DMS79 treated with DMSO at 0.1 percent for 48 hours (cell line): ENCODE measurements around the gene HPX.
"Not testable (repeated sequence)": the region's sequence is repeated elsewhere in the genome, so short reads cannot be mapped to it uniquely, and the experiment has no call there.

Source experiments
- DNase-seq: peaks from one replicate; lab custom pipeline; 2025; lab: John Stamatoyannopoulos, UW

The HPX gene

DNA sequence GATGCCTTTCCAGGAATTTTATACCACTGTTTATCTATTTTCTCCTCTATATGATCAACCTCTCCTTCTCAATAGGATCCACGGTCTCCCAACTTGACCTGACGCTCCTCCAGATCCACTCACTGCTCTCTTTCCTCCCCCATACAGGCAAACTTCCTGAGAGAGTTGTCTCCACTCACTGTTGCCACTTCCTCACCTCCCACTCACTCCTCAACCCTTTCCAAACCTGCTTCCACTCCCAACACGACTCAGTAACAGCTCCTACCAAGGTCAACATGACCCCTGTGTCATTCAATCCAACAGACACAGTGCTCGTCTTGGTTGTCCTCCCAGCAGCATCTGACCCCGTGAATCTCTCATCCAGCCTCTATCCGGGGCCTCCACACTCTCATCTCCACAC is 25.0 kb downstream of the HPX start:
- no peak for DNase-seq

DNA sequence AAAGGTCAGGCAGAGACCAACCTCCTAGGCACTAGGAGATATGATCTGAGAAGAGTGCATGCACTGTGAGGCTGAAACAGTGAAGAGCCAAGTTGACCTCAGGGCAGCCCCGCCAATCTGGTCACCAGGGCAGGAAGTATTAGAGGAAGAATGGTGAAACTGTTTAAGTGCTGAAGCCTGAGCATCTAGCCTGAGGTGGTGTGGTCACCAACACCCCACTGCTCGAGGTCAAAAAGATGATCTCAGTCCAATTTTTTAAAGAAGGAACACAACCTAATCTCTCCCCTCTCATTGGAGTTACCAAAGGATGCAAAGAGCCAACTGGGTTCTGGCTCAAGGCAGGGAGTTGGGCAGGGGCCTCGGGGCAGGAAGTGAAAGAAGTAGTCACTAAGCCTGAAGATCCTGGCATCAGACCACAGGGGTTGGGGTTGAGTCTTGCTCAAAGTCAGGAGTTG is 25.9 kb downstream of the HPX start:
- DNase-seq: no peak

DNA sequence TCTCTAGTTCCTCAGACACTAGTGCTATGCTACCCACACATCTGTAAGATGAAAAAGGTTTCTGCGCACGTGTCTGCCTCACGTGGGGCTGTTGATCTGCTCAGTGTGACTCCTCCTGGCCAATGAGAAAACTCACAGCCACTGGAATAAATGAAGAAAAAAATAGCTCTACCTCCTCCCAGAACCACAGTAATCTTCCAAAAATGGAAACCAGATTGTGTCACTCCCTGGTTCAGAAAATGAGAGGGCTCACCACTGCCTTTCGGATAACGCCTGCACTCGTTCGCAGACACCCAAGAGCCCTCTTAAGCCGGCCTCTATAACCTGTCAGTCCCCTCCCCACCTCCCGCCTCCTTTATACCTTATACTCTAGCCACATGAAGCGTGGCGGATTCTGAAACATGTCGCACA is 27.0 kb downstream of the HPX start:
- no peak for DNase-seq

DNA sequence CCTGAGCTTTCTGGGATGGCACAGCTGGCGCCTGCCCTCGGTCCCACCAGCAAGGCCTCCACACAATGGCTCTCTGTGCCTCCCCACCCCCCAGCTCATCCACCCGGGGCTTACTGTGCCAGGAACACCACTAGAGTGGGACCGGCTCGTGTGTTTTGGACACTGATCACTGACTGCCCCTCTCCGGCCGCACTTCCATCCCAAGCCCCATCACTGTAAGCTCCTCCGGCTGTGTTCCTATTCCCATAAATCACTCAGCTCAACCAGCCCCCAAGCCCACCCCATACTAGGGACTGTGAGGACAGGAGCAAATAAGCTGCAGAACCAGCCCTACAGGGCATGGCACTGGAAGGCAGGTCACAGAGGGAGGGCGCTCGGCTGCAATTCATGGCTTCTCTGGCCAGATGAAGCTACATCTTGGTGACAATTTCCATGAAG is 29.2 kb downstream of the HPX start:
- DNase-seq: no peak

DNA sequence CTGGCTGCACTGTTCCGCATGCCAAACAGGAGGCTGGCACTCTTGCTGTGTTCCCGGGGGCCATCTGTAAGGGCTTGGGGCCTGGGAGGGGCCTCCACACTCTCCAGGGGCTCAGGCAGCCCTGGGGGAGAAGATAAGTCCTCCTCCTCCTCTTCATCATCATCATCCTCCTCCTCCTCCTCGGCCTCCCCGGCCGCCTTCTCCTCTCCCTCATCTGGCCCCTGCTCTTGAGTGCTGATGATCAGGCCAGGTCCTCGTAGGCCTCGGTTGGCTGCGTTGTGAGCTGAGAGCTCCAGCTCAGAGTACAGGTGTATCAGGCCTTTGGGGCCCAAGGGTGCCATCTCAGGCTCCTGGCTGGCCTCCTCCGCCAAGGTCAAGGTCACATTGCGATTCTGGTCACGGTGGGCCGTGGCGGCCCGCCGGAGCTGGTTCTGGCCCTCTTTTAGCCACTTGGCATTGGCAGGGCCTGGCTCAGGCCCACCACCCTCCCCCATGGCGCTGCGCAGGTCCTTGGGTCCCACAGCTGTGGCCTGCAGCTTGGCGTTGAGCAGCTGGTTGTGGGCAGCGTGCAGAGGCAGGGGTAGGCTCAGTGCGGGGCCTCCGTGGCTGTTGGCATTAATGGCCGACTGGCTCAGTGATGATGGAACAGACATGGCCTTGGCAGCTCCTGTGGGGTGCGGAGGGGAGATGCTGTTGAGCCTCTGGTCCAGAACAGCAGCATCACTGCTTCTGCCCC is 29.9 kb downstream of the HPX start:
- no peak for DNase-seq

DNA sequence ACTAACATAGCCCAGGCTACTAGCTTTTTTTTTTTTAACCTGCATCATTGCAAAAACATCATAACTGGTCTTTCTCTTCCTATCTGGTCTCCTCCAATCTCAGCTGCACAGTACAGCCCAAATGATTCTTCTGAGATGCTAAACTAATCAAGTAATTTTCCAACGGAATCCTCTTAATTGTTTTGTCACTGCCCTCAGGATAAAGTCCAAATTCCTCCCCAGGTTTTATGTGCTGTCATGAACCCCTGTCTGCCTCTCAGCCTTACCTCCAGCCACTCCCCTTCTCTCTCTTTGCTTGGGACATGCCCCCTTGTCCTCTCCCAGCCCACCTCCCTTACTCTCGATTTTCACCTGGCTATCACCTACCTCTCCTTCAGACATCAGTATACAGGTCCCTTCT is 34.4 kb downstream of the HPX start:
- DNase-seq: no peak

DNA sequence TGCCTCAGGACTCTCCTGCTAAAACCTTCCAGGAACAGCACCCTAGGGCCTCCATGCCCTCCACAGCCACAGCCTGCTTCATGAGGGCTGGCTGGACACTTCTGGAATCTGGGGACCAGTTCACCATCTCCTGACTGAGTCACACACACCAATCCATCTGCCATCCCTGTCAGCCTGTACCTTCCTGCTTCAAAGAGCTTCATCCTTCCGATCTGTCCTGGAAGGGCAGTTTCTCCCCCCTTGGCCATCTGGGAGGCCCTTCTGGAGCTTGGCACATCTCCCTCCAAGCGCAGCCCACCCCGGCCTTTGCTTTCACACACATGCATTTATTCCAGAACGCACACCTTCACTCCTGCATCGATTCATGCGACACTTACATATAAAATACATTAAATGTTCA is 34.9 kb downstream of the HPX start:
- DNase-seq: no peak

DNA sequence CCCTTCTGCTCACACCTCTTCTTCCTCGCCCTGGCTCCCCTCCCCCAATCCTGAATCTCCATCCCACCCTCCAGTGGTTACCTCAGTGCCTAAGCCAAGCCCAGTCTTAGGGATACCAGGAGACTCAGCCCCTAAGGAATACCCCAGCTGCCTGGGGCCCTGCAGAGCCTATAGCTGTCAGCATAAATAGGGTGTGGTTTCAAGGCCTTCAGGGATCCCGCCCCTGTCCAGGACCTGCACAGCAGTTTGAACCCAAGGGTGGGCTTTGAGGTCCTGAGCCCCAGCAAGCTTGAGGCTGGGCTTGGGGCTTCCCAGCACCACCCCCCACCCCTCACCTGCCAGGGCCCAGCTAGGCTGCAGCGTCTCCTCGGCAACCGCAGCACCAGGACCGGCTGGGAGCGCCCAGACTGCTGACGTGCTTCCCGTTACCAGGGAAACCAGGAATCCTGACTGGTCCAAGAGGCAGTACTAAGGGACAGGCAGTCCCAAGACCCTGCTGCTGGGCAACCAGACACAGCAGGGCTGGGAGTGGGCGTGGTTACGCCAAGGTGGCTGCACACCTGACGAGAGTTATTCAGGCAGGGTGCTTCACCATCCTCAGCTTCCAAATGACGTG is 35.6 kb downstream of the HPX start:
- peak; percentile 74 for DNase-seq

DNA sequence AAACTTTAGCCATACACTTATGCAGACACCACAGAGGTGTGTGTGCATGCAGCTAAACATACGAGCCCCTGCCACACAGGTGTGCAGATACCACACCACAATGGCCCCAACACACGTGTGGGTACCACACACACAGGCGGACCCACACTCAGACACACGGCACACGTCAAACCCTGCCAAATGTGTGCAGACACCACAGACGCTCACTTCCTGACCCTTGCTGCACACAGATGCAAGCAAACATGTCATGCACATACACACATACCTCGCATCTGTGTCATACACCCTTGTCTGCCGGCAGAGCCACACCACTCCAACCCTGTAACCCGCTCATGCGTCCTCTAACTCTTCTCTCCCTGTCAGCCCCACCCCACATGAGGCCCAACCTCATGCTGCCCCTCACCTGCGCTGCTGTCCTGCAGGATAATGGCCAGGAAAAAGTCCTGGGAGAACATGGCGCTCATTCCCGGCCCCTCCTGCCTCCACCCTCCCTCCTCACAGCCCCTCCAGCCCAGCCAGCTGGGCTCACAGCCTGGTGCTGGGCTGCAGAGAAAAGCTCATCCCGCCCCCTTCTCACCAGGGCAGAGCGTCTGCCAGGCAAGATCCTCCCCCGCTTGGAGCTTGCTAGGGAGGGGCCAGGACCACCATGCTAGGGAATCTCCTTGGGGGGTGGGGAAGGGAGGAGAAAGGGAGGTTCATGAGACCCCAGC is 36.3 kb downstream of the HPX start:
- no peak for DNase-seq

DNA sequence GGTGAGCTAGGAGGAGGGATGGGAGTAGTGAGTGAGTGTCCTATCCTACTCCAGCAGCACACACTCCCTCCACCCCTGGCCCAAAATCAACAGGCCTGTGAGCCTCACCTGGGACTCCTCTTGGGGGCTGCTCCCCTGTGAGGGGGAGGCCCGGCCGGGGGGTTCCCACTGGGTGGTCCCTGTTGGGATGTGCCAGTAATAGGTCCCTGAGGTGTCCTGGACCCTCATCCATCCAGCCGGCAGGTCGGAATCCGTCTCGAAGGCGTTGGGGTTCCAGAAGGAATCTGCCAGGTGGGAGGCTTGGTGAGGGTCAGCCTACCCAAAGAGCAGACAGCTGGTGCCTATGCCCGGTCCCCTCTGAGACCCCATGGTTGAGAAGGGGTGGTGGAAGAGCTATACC is 37.2 kb downstream of the HPX start:
- DNase-seq: no peak

DNA sequence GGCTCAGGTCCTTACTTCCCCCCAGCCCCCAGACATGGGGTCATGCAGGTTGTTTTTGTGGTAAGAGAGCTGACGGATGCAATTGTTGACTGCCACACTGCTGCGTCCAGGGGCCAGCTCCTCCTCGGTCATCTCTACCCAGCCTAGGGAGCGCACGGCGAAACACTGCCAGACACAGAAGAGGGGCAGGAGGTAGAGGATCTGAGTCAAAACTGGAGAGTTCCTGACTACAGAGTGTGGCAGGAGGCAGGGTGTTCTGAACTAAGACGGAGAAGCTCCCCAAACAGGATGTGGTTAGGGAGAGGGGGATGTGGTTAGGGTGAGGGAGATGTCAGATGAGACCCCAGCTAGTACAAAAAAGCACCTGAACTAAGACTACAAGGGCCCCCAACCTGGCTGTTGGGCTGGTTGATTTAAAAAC is 38.2 kb downstream of the HPX start:
- DNase-seq: no peak

DNA sequence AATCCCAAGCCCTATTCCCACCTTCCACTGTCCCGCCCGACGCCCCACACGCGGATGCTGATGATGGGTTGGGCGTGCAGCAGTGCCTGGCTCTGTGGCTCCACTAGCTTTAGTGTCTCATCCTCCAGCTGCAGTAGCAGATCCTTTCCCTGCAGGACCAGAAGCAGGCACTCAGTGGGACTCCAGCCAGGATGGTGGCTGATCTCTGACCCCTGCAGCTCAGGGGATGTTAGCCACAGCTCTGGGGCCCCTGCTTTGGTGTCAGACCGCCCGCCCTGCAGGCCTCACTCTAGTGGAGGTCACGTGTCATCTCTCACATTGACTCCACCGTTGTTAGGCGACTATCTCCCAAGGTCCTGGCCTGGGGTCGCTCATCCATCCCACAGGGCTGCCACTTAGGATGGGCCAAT is 38.7 kb downstream of the HPX start:
- DNase-seq: no peak

DNA sequence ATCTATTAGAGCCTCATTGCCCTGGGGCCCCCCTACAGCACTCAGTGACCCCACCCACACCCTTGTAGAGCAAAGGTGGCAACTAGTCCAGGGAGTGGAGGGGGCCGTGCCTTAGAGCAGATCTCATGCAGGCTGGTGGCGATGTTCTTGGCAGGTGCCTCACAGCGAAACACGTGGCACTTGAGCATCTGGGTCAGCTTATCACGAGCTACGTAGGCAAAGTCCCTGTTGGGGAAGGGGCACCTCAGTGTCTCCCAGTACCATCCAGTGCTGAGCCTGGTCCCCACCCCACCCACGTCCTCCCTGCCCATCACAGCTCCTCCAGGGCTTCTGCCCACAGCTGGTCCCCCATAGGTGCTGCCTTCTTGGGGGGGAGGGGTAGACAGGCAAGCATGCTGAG is 39.3 kb downstream of the HPX start:
- no peak for DNase-seq

DNA sequence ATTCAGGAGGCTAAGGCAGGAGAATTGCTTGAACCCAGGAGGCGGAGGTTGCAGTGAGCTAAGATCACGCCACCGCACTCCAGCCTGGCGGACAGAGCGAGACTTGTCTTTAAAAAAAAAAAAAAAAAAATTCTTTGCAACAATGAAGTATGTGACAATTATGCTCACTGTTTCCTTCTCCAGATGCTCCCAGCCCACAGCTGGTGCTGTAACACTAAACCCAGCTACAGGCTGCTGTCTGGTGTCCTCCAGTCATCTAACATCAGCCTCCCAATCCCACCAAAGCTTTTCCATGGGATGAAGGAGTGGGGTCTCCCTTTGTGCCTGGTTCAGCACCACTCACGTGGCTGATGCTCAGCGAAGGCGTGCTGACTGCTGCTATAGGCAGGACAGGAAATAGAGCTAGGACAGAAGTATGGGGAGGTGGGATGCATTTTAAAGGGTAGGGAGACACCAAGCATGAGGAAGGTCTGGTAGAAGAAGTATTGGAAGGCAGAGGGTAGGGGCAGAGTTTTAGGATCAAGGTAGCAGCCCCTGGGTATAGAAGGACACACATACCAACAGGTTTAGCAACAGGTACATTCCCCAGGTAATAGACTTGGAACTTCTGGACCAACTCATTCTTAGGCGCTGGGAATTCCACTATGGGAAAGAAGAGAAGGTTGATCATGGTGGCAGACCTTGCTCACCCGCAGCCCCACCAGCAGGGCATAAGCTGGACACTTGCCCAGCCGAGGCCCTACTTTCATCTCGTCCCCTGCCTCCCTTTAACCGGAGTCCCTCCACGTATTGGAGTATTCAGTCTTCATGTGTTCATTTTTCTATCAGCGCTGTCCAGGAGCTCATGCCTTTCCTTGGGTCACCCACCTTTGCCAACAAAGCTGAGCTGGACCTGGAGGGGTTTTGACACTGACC is 40.1 kb downstream of the HPX start:
- DNase-seq: no peak

DNA sequence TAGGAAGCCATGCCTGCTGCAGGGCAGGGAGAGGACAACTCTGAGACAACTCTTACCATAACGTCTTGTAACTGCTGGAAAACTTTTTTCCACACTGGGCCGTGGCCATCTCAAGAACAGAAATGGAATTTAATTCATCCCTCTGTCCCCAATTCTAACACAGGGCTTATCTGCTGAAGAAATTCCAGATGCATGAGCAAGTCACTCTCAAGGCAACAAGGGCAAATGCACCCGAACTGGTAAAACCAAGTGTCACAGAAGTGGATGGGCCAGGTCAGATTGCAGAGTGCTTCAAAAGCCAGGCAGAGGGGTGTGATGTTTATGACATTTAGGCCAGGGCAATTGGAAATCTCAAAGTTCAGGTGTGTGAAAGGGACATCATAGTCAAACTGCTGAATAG is 43.2 kb downstream of the HPX start:
- no peak for DNase-seq

DNA sequence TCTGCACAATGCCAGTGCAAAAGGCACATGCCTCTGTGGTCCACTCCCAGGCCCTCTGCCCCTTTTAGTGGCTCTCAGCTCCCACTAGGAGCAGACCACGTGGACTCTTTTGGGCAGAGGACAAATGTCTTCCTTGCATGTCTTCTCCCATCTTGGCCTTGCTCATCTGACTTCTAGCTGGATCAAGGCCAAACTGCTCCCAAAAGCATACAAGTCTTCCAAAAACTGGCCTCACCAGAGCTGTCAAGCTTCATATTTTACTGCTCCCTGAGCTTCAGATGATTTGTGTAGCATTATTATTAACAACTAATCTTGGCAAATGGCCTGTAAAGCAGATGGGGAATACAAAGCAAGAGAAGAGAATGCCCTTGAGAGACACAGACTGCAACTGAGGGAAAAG is 43.6 kb downstream of the HPX start:
- DNase-seq: no peak

DNA sequence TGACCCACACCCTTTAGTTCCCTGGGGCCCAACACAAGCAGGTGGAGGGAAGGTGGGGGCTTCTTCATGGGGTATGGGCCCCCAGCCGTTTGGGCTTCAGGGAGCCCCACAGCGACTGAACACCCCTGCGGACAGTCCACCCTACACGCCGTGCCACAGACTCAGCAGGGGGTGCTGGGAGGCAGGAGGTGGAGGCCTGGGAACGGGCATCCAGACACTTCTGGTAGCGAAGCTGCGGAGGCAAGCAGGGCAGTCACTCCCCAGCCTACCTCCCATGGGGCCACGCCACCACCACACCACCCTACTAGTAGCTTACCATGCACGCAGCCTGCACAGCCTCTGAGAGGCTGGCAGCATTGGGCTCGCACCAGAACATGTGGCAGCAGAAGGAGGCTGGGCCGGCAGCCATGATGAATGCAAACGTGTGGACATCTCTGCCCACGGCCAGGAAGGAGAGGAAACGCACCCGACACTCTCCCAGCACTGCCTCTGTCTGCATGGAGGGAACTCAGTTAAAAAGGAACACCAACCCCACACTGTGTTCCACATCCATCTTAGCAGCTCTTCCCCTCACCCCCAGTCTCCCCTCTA is 45.2 kb downstream of the HPX start:
- no peak for DNase-seq

DNA sequence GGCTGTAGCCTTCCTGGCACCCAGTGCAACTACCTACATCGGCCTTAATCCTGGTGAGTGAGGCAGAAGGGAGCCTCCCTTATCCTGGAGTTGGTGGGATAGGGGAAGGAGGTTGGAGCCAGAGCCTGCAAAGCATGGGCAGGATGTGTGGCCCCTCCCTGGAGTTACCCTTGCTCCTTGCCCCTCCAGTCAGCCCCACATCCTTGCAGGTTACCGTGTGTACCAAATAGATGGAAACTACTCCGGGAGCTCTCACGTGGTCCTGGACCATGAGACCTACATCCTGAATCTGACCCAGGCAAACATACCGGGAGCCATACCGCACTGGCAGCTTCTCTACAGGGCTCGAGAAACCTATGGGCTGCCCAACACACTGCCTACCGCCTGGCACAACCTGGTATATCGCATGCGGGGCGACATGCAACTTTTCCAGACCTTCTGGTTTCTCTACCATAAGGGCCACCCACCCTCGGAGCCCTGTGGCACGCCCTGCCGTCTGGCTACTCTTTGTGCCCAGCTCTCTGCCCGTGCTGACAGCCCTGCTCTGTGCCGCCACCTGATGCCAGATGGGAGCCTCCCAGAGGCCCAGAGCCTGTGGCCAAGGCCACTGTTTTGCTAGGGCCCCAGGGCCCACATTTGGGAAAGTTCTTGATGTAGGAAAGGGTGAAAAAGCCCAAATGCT is 46.7 kb downstream of the HPX start:
- DNase-seq: no peak

DNA sequence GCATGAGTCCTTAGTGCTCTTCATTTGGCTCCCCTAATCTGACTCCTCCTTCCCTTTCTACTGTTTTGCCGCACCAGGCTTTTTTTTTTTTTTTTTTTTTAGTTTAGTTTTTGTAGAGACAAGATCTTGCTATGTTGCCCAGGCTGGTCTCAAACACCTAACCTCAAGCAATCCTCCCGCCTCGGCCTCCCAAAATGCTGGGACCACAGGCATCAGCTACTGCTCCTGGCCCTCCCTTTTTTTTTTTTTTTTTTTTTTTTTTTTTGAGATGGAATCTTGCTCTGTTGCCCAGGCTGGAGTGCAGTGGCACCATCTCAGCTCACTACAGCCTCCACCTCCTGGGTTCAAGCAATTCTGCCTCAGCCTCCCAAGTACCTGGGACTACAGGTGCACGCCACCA is 48.5 kb downstream of the HPX start:
- not testable (repeated sequence) for DNase-seq

DNA sequence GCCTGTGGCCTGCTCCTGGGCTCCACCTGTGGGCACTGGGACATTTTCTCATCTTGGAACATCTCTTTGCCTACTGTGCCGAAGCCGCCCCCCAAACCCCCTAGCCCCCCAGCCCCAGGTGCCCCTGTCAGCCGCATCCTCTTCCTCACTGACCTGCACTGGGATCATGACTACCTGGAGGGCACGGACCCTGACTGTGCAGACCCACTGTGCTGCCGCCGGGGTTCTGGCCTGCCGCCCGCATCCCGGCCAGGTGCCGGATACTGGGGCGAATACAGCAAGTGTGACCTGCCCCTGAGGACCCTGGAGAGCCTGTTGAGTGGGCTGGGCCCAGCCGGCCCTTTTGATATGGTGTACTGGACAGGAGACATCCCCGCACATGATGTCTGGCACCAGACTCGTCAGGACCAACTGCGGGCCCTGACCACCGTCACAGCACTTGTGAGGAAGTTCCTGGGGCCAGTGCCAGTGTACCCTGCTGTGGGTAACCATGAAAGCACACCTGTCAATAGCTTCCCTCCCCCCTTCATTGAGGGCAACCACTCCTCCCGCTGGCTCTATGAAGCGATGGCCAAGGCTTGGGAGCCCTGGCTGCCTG is 49.2 kb downstream of the HPX start:
- DNase-seq: no peak
